Suprapubic skin (tissue), 4 donors: ENCODE measurements around the gene ELMO1. TPM values are rescaled to one million over a fixed set of nuclear protein-coding genes. Genes with fewer than 3 reads are reported as not detected.

Source experiments
- DNase-seq, 2 donors: peaks; one replicate each; pipeline ENCODE4 v3.0.0-alpha.2; 2019; ENCODE audit warnings: low spot score in 2 of 2
- H3K27ac ChIP-seq: fragments of 200-600 bp; sonication (generic); one replicate; pipeline ENCODE4 v1.5.1; 2019
- H3K27me3 ChIP-seq: fragments of 200-600 bp; sonication (generic); one replicate; pipeline ENCODE4 v1.5.1; 2019
- H3K36me3 ChIP-seq: fragments of 200-600 bp; sonication (generic); one replicate; pipeline ENCODE4 v1.5.1; 2019
- H3K4me1 ChIP-seq: fragments of 200-600 bp; sonication (generic); one replicate; pipeline ENCODE4 v1.5.1; 2019
- H3K4me3 ChIP-seq: fragments of 200-600 bp; sonication (generic); one replicate; pipeline ENCODE4 v1.5.1; 2019; ENCODE audit warnings: mild to moderate bottlenecking
- H3K9me3 ChIP-seq: fragments of 200-600 bp; sonication (generic); one replicate; pipeline ENCODE4 v1.5.1; 2019
- CTCF ChIP-seq, 2 donors: fragments of 200-600 bp in 1 of 2; fragments of 450-650 bp in 1 of 2; sonication (generic) in 1 of 2; IDR thresholded peaks; one replicate each; pipeline ENCODE4 v1.5.1; 2016 to 2019; ENCODE audit warnings: antibody characterized with exemption in 2 of 2, mild to moderate bottlenecking in 1 of 2, moderate library complexity in 1 of 2
- EP300 ChIP-seq: sonication (generic); formaldehyde crosslinking; IDR thresholded peaks from one replicate; pipeline ENCODE4 v1.6.1; 2017; ENCODE audit warnings: antibody characterized with exemption
- POLR2A ChIP-seq, 2 donors: fragments of 450-650 bp; IDR thresholded peaks; one replicate each; pipeline ENCODE4 v1.6.1; 2017; ENCODE audit warnings: antibody characterized with exemption in 2 of 2, mild to moderate bottlenecking in 2 of 2, moderate library complexity in 2 of 2
- POLR2AphosphoS5 ChIP-seq, 3 donors: sonication (generic); formaldehyde crosslinking; IDR thresholded peaks; one replicate each; pipeline ENCODE4 v1.6.1; 2017; ENCODE audit warnings: antibody characterized with exemption in 3 of 3
- WGBS: methylation state at CpG from one replicate; pipeline ENCODE4 v1.1.5; 2018; 5-methylcytosine and 5-hydroxymethylcytosine counted together
- total RNA-seq, 4 donors: library from RNA; depleted of rRNA; stranded (reverse); fragments of >200 nt; gene quantifications; one replicate each; pipeline ENCODE4 v1.1.0, GENCODE V29; 2016

Gene ELMO1
- total RNA-seq, 4 donors from 2014 or later, result 9.8 to 49.6 (median 22.2) TPM

DNA sequence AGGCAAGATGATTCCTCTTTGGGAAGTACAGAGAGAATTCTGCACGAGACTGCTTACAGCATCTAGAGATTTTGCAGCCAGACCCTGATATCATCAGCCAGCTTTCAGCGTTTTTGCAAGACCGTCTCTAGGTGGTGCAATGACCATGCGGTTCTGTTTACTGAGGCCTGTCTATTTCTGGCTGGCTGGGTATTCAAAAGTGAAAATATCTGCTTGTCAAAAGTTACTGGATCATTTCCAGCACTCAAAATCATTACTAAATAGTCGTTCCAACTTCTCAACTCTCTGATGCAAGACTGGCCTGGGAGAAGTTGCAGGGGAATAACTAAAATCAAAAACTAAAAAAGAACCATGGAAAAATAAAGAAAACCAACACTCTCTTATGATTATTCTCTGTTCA is 240.1 kb downstream of the ELMO1 start:
- no peaks in the 10 kb centered on the region for H3K9me3 ChIP-seq
- TF ChIP-seq POLR2AphosphoS5 (IDR thresholded peaks at IDR 0.05) (peak in 2 of 3 donors; percentile 38 to 63), POLR2A (IDR thresholded peaks at IDR 0.05) (no peak), EP300 (no peak)
- H3K4me3 ChIP-seq, result no peak overlapping the region
- H3K27ac ChIP-seq, result peak overlapping the region; percentile 68
- WGBS, result 14% methylated on average over 5 of the region's 5 CpGs
- DNase-seq, result peak in 1 of 2 donors; percentile 83
- H3K27me3 ChIP-seq, result no peaks in the 10 kb centered on the region
- peaks cover 6% of the 10 kb centered on the region for H3K36me3 ChIP-seq
- H3K4me1 ChIP-seq, result peaks cover 18% of the 10 kb centered on the region

DNA sequence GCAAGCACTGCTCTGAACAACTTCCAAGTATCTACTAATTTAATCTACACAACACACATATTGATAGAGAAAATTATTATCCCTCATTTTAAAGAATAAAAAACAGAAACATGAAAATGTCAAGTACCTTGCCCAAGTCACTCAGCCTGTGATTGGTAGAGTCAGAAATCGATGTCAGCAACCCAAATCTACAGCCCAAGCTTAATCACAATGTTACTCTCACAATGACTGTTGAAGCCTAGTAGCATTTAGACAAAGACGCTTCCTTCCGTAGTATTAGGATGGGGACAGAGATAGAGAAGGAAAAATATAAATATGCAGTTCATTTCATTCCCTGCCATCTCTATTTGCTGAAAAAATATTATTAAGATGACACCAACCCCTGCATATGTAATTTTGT is 242.5 kb downstream of the ELMO1 start:
- Histone ChIP-seq H3K4me1 (peaks cover 13% of the 10 kb centered on the region), H3K27me3 (no peaks in the 10 kb centered on the region), H3K36me3 (peaks cover 6% of the 10 kb centered on the region), H3K27ac (no peak overlapping the region), H3K4me3 (no peak overlapping the region), H3K9me3 (no peaks in the 10 kb centered on the region)
- DNase-seq, result no peak
- TF ChIP-seq POLR2AphosphoS5 (IDR thresholded peaks at IDR 0.05), result no peak
- no peak for TF ChIP-seq POLR2A (IDR thresholded peaks at IDR 0.05)
- no peak for TF ChIP-seq EP300
- no peak for TF ChIP-seq CTCF (IDR thresholded peaks at IDR 0.05)
- WGBS, result 96% methylated on average over 3 of the region's 3 CpGs

GRCh38 chr7:37205451-37205850 is 243.2 kb downstream of the ELMO1 start:
- Histone ChIP-seq H3K9me3 (no peaks in the 10 kb centered on the region), H3K4me1 (peaks cover 13% of the 10 kb centered on the region), H3K27ac (no peak overlapping the region), H3K36me3 (peaks cover 6% of the 10 kb centered on the region), H3K27me3 (no peaks in the 10 kb centered on the region), H3K4me3 (no peak overlapping the region)
- TF ChIP-seq EP300 (no peak), POLR2AphosphoS5 (IDR thresholded peaks at IDR 0.05) (no peak), CTCF (IDR thresholded peaks at IDR 0.05) (no peak), POLR2A (IDR thresholded peaks at IDR 0.05) (no peak)
- DNase-seq, result no peak
- 74% methylated on average over 6 of the region's 6 CpGs for WGBS

GRCh38 chr7:37201876-37202198 is 246.8 kb downstream of the ELMO1 start:
- no peaks in the 10 kb centered on the region for H3K27me3 ChIP-seq
- no peak overlapping the region for H3K4me3 ChIP-seq
- H3K36me3 ChIP-seq, result peaks cover 6% of the 10 kb centered on the region
- DNase-seq, result no peak
- peaks cover 12% of the 10 kb centered on the region for H3K4me1 ChIP-seq
- 57% methylated on average over 2 of the region's 2 CpGs for WGBS
- H3K9me3 ChIP-seq, result no peaks in the 10 kb centered on the region
- no peak for TF ChIP-seq POLR2A (IDR thresholded peaks at IDR 0.05)
- no peak for TF ChIP-seq EP300
- no peak for TF ChIP-seq POLR2AphosphoS5 (IDR thresholded peaks at IDR 0.05)
- no peak for TF ChIP-seq CTCF (IDR thresholded peaks at IDR 0.05)
- no peak overlapping the region for H3K27ac ChIP-seq

DNA sequence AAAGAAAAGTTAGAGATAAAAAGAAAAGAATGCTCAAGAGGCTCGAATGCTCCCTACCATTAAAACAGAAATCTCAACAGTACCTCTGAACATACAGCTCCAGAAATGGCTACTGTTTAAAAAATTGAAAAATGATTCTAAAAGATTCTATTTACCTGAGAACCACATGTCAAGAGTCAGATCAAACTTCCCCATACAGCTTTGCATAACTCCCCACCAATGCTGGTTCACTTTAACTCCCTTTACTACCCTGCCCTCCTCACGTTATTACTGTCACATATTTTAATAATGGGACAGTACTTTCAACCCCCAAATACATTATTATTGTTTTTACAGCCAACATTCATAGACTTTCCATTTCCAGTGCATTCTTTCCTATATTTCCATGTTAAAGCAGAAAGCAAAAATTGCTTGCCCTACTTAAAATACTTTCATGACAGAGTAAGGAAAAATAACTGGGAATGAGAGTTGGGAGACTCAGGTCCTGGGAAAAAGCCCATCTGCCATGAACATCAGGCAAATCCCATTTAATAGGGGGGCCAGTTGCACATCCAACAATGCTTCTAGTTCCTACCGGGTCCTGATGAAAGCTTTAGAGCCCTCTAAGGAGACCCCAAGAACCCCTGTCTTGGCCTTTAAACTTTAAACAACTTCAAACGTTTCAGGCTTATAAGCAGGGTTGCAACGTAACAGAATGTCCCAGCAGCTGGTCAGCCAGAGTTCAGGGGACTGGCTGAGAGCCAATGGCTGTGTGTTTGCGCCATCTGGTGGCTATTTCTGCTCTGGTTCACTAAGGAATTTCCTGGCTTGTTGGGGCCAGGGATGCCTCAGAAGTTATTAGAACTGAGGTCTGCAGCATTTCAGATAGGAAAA is 247.4 kb downstream of the ELMO1 start:
- 35% methylated on average over 6 of the region's 6 CpGs for WGBS
- DNase-seq, result peak; percentile 83 to 89
- Histone ChIP-seq H3K36me3 (peaks cover 6% of the 10 kb centered on the region), H3K4me1 (peaks cover 12% of the 10 kb centered on the region), H3K27ac (peak overlapping the region; percentile 58), H3K27me3 (no peaks in the 10 kb centered on the region), H3K9me3 (no peaks in the 10 kb centered on the region), H3K4me3 (no peak overlapping the region)
- TF ChIP-seq EP300 (no peak), CTCF (IDR thresholded peaks at IDR 0.05) (peak; percentile 47 to 76), POLR2AphosphoS5 (IDR thresholded peaks at IDR 0.05) (peak in 2 of 3 donors; percentile 10 to 68), POLR2A (IDR thresholded peaks at IDR 0.05) (no peak)
